Measurements from ENCODE around the gene KCNMB4.

DNA sequence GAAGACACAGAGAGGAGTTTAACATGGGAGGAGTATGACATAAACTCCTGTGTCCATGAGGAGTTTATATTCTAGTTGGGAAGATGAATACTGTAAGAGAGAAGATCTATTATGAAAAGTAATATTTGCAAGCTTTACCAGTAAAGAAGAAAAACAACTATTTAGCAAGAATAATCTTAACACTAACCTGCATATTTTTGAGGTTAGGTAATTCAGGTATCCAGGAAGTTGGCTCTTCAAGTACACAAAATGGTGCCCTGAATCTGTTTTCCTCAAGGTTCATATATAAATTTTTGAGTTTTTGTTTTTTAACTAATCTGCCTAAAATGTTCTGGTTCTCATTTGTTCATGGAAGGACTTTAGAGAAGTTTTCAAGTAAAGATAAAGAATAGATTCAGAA, 33.9 kb upstream of the KCNMB4 start:
- no peak for TF ChIP-seq POLR2AphosphoS5 (IDR thresholded peaks at IDR 0.05; ENCODE audit: low read depth, low read length)
- TF ChIP-seq, protein P1, sequence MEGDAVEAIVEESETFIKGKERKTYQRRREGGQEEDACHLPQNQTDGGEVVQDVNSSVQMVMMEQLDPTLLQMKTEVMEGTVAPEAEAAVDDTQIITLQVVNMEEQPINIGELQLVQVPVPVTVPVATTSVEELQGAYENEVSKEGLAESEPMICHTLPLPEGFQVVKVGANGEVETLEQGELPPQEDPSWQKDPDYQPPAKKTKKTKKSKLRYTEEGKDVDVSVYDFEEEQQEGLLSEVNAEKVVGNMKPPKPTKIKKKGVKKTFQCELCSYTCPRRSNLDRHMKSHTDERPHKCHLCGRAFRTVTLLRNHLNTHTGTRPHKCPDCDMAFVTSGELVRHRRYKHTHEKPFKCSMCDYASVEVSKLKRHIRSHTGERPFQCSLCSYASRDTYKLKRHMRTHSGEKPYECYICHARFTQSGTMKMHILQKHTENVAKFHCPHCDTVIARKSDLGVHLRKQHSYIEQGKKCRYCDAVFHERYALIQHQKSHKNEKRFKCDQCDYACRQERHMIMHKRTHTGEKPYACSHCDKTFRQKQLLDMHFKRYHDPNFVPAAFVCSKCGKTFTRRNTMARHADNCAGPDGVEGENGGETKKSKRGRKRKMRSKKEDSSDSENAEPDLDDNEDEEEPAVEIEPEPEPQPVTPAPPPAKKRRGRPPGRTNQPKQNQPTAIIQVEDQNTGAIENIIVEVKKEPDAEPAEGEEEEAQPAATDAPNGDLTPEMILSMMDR (IDR thresholded peaks at IDR 0.05), result no peak
- TF ChIP-seq, protein P2, sequence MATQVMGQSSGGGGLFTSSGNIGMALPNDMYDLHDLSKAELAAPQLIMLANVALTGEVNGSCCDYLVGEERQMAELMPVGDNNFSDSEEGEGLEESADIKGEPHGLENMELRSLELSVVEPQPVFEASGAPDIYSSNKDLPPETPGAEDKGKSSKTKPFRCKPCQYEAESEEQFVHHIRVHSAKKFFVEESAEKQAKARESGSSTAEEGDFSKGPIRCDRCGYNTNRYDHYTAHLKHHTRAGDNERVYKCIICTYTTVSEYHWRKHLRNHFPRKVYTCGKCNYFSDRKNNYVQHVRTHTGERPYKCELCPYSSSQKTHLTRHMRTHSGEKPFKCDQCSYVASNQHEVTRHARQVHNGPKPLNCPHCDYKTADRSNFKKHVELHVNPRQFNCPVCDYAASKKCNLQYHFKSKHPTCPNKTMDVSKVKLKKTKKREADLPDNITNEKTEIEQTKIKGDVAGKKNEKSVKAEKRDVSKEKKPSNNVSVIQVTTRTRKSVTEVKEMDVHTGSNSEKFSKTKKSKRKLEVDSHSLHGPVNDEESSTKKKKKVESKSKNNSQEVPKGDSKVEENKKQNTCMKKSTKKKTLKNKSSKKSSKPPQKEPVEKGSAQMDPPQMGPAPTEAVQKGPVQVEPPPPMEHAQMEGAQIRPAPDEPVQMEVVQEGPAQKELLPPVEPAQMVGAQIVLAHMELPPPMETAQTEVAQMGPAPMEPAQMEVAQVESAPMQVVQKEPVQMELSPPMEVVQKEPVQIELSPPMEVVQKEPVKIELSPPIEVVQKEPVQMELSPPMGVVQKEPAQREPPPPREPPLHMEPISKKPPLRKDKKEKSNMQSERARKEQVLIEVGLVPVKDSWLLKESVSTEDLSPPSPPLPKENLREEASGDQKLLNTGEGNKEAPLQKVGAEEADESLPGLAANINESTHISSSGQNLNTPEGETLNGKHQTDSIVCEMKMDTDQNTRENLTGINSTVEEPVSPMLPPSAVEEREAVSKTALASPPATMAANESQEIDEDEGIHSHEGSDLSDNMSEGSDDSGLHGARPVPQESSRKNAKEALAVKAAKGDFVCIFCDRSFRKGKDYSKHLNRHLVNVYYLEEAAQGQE (IDR thresholded peaks at IDR 0.05; ENCODE audit: insufficient read depth in 1 of 2, low read depth in 2 of 2, low read length in 1 of 2), result no peak
